UCSD-AML1 (cell line): ENCODE data around the gene STARD5.

Experiments
- DNase-seq: peaks from one replicate; lab custom pipeline; 2025; ENCODE audit not compliant: unreplicated experiment; lab: John Stamatoyannopoulos, UW

Gene STARD5

GRCh38 chr15:81275711-81276392 is 48.1 kb downstream of the STARD5 start:
- DNase-seq = no peak

GRCh38 chr15:81274931-81275707 is 48.8 kb downstream of the STARD5 start:
- peak; percentile 76 for DNase-seq

GRCh38 chr15:81274255-81274654 is 49.7 kb downstream of the STARD5 start:
- no peak for DNase-seq

- DNase-seq = no peak
These were observed 50.1 kb downstream of the STARD5 start for GRCh38 chr15:81273855-81274254.

GRCh38 chr15:81273200-81273599 is 50.7 kb downstream of the STARD5 start:
- no peak for DNase-seq

GRCh38 chr15:81271761-81272644 is 51.9 kb downstream of the STARD5 start:
- no peak for DNase-seq

GRCh38 chr15:81270781-81271491 is 53.0 kb downstream of the STARD5 start:
- no peak for DNase-seq

- no peak for DNase-seq
These were observed 53.8 kb downstream of the STARD5 start for GRCh38 chr15:81270188-81270587.

- peak; percentile 33 for DNase-seq
These were observed 54.9 kb downstream of the STARD5 start for GRCh38 chr15:81268881-81269601.

GRCh38 chr15:81268340-81268739 is 55.6 kb downstream of the STARD5 start:
- no peak for DNase-seq

- peak; percentile 80 for DNase-seq
These were observed 57.8 kb downstream of the STARD5 start for GRCh38 chr15:81265944-81266775.

- no peak for DNase-seq
These were observed 58.5 kb downstream of the STARD5 start for GRCh38 chr15:81265256-81265943.

GRCh38 chr15:81264072-81264857 is 59.7 kb downstream of the STARD5 start:
- no peak for DNase-seq

- no peak for DNase-seq
These were observed 60.5 kb downstream of the STARD5 start for GRCh38 chr15:81263477-81263876.

GRCh38 chr15:81261172-81261811 is 62.6 kb downstream of the STARD5 start:
- DNase-seq = no peak

- no peak for DNase-seq
These were observed 64.1 kb downstream of the STARD5 start for GRCh38 chr15:81259760-81260298.
